Esophagus muscularis mucosa (tissue), 4 donors: Measurements from ENCODE around the gene PITX1. TPM values are rescaled to one million over a fixed set of nuclear protein-coding genes. Genes with fewer than 3 reads are reported as not detected.

ENCODE experiments used
- DNase-seq: peaks from one replicate; pipeline ENCODE4 v3.0.0-alpha.2; 2017; ENCODE audit errors: extremely low spot score
- H3K27ac ChIP-seq, 4 donors: fragments of 200-600 bp; sonication (generic); replicated peaks in 1 of 4; 1 replicate in 3 of 4; 2 replicates in 1 of 4; pipeline ENCODE4 v1.5.1; 2016 to 2019; ENCODE audit warnings: mild to moderate bottlenecking in 1 of 4
- H3K27me3 ChIP-seq, 4 donors: fragments of 200-600 bp; sonication (generic); one replicate each; pipeline versions ENCODE4 v1.5.1 to v1.6.0; 2016 to 2019
- H3K36me3 ChIP-seq, 4 donors: fragments of 200-600 bp; sonication (generic); one replicate each; pipeline ENCODE4 v1.5.1; 2016 to 2019
- H3K4me1 ChIP-seq, 4 donors: fragments of 200-600 bp; sonication (generic); one replicate each; pipeline ENCODE4 v1.5.1; 2016 to 2019
- H3K4me3 ChIP-seq, 4 donors: fragments of 200-600 bp; sonication (generic); 1 replicate in 2 of 4; 2 replicates in 2 of 4; pipeline ENCODE4 v1.5.1; 2016 to 2019; ENCODE audit warnings: mild to moderate bottlenecking in 4 of 4, moderate library complexity in 1 of 4
- H3K9me3 ChIP-seq, 4 donors: fragments of 200-600 bp; sonication (generic); 1 replicate in 3 of 4; 2 replicates in 1 of 4; pipeline ENCODE4 v1.5.1; 2016 to 2019
- CTCF ChIP-seq, 3 experiments: fragments of 200-600 bp in 2 of 3; fragments of 450-650 bp in 1 of 3; sonication (generic) in 2 of 3; IDR thresholded peaks; one replicate each; pipeline ENCODE4 v1.5.1; 2017 to 2019; ENCODE audit warnings: antibody characterized with exemption in 3 of 3, mild to moderate bottlenecking in 2 of 3, moderate library complexity in 1 of 3
- EP300 ChIP-seq: sonication (generic); formaldehyde crosslinking; IDR thresholded peaks from one replicate; pipeline ENCODE4 v1.6.1; 2017; ENCODE audit warnings: antibody characterized with exemption
- POLR2A ChIP-seq: fragments of 450-650 bp; IDR thresholded peaks from one replicate; pipeline ENCODE4 v1.6.1; 2017; ENCODE audit warnings: antibody characterized with exemption, moderate library complexity, mild to moderate bottlenecking, low read depth
- POLR2AphosphoS5 ChIP-seq, 2 donors: sonication (generic); formaldehyde crosslinking; IDR thresholded peaks; one replicate each; pipeline ENCODE4 v1.6.1; 2017; ENCODE audit warnings: antibody characterized with exemption in 2 of 2
- WGBS: methylation state at CpG from one replicate; pipeline ENCODE4 v1.1.5; 2018; 5-methylcytosine and 5-hydroxymethylcytosine counted together
- intact Hi-C: fragments of 100-400 bp; cut with DNase I; formaldehyde crosslinking; loops from one replicate; pipeline ENCODE4 v1.15.1; 2023
- total RNA-seq, 4 donors: library from RNA; depleted of rRNA; stranded (reverse); fragments of >200 nt; gene quantifications; one replicate each; pipeline versions ENCODE4 v1.1.0 to v1.2.1, GENCODE V29; 2016

The PITX1 gene
- total RNA-seq, 4 donors from 2014 or later: 3.7 to 8.7 (median 6.2) TPM

GRCh38 chr5:134982230-134982629, 51.8 kb downstream of the PITX1 start:
- Histone ChIP-seq H3K27ac (no peak overlapping the region), H3K27me3 (no peaks in the 10 kb centered on the region), H3K9me3 (peaks cover 0 to 50% (median 33%) of the 10 kb centered on the region in 4 donors), H3K4me1 (no peaks in the 10 kb centered on the region), H3K4me3 (no peak overlapping the region), H3K36me3 (no peaks in the 10 kb centered on the region)
- TF ChIP-seq POLR2A: no peak
- TF ChIP-seq CTCF (IDR thresholded peaks at IDR 0.05): no peak
- no peak for TF ChIP-seq EP300
- TF ChIP-seq POLR2AphosphoS5 (IDR thresholded peaks at IDR 0.05): no peak
- intact Hi-C loops: no loop called here
- WGBS: 91% methylated on average over 1 of the region's 1 CpG
- DNase-seq: no peak

GRCh38 chr5:134979416-134979815, 54.6 kb downstream of the PITX1 start:
- Histone ChIP-seq H3K27ac (no peak overlapping the region), H3K9me3 (peaks cover 0 to 61% (median 37%) of the 10 kb centered on the region in 4 donors), H3K27me3 (no peaks in the 10 kb centered on the region), H3K4me1 (no peaks in the 10 kb centered on the region), H3K36me3 (no peaks in the 10 kb centered on the region), H3K4me3 (no peak overlapping the region)
- 92% methylated on average over 3 of the region's 3 CpGs for WGBS
- TF ChIP-seq POLR2AphosphoS5 (IDR thresholded peaks at IDR 0.05) (no peak), CTCF (IDR thresholded peaks at IDR 0.05) (no peak), EP300 (no peak), POLR2A (no peak)
- no peak for DNase-seq
- intact Hi-C loops: no loop called here

Other genes starting within 250 kb of the PITX1 start
- 10 to 100 TPM; 54.0 to 76.4 (median 61.6) TPM for gene C5orf24, start 188.3 kb downstream of the PITX1 start, total RNA-seq
- gene TXNDC15, start 159.9 kb downstream of the PITX1 start, total RNA-seq: 100 to 1,000 TPM in 2 of 4 donors, 10 to 100 TPM in 2; 71.4 to 123 (median 93.9) TPM
- 10 to 100 TPM in 2 of 4 donors, 1 to 10 TPM in 2; 6.8 to 11.6 (median 10.4) TPM for gene PCBD2, start 129.1 kb downstream of the PITX1 start, total RNA-seq
- under 1 TPM in 2 of 4 donors, not detected in 2; 0.42 to 0.65 TPM for gene CATSPER3, start 66.3 kb downstream of the PITX1 start, total RNA-seq